Spinal cord (tissue), 10 donors: ENCODE measurements around the gene NUP42. TPM values are rescaled to one million over a fixed set of nuclear protein-coding genes. Genes with fewer than 3 reads are reported as not detected.
A peak's percentile ranks its signal among the peaks of the same experiment; 100 is the strongest.
"Not testable (repeated sequence)": the region's sequence is repeated elsewhere in the genome, so short reads cannot be mapped to it uniquely, and the experiment has no call there.

Source experiments
- DNase-seq, 6 donors: peaks; one replicate each; pipeline versions ENCODE4 v3.0.0 to v3.0.0-alpha.2; 2013 to 2015; ENCODE audit warnings: low spot score in 6 of 6, low read depth in 4 of 6
- H3K27ac ChIP-seq: one replicate; pipeline ENCODE4 v1.5.1; 2013; ENCODE audit warnings: low read depth, low read length, control low read depth
- H3K27me3 ChIP-seq: one replicate; pipeline ENCODE4 v1.6.1; 2013; ENCODE audit warnings: low read length; ENCODE audit not compliant: control insufficient read depth, insufficient read depth
- H3K36me3 ChIP-seq: one replicate; pipeline ENCODE4 v1.6.1; 2013; ENCODE audit warnings: low read length; ENCODE audit not compliant: control insufficient read depth, insufficient read depth
- H3K4me1 ChIP-seq: one replicate; pipeline ENCODE4 v1.6.1; 2013; ENCODE audit warnings: low read length; ENCODE audit not compliant: control insufficient read depth, insufficient read depth
- H3K4me3 ChIP-seq: one replicate; pipeline ENCODE4 v1.5.1; 2013; ENCODE audit warnings: low read depth, low read length, control low read depth
- H3K9me3 ChIP-seq: one replicate; pipeline ENCODE4 v1.6.1; 2013; ENCODE audit warnings: low read length; ENCODE audit not compliant: control insufficient read depth, insufficient read depth
- WGBS: methylation state at CpG from one replicate; pipeline ENCODE4 v1.1.5; 2013; ENCODE audit warnings: missing lambda C conversion rate; ENCODE audit not compliant: insufficient coverage; 5-methylcytosine and 5-hydroxymethylcytosine counted together
- polyA plus RNA-seq, 2 donors: library from polyadenylated mRNA; unstranded; fragments of 120-200 nt; gene quantifications; one replicate each; pipeline ENCODE4 v1.2.1, GENCODE V29; 2013; ENCODE audit not compliant: insufficient read length in 2 of 2
- total RNA-seq, 2 donors: library from RNA; depleted of rRNA in 1 of 2; stranded (reverse); fragments of 120-200 nt in 1 of 2; fragments of >200 nt in 1 of 2; gene quantifications; one replicate each; pipeline versions ENCODE4 v1.2.3 to v1.2.4, GENCODE V29; 2013 to 2014
- donor health status: healthy.

The NUP42 gene
- total and polyA plus RNA-seq, 4 donors: 57.0 to 83.6 (median 63.6) TPM

- H3K9me3 ChIP-seq: no peaks in the 10 kb centered on the region
- H3K27ac ChIP-seq: no peak overlapping the region
- no peaks in the 10 kb centered on the region for H3K4me1 ChIP-seq
- peaks cover 30% of the 10 kb centered on the region for H3K36me3 ChIP-seq
- no peak for DNase-seq
- 80% methylated on average over 1 of the region's 5 CpGs for WGBS
- no peaks in the 10 kb centered on the region for H3K27me3 ChIP-seq
- H3K4me3 ChIP-seq: no peak overlapping the region
These were observed 14.5 kb downstream of the NUP42 start for GRCh38 chr7:23196306-23196705.

GRCh38 chr7:23197745-23198144 is 15.9 kb downstream of the NUP42 start:
- DNase-seq, H3K4me3 ChIP-seq, H3K4me1 ChIP-seq, H3K27ac ChIP-seq, H3K27me3 ChIP-seq, H3K9me3 ChIP-seq: not testable (repeated sequence)
- 57% methylated on average over 1 of the region's 5 CpGs for WGBS
- peaks cover 37% of the 10 kb centered on the region for H3K36me3 ChIP-seq

DNA sequence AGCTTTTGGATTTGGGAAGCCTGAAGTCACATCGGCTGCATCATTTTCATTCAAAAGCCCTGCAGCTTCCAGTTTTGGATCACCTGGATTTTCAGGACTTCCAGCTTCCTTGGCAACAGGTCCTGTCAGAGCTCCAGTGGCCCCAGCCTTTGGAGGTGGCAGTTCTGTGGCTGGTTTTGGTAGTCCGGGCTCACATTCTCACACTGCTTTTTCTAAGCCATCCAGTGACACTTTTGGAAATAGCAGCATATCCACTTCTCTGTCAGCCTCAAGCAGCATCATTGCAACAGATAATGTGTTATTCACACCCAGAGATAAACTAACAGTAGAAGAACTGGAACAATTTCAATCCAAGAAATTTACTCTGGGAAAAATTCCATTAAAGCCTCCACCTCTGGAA is 18.5 kb downstream of the NUP42 start:
- no peaks in the 10 kb centered on the region for H3K9me3 ChIP-seq

DNA sequence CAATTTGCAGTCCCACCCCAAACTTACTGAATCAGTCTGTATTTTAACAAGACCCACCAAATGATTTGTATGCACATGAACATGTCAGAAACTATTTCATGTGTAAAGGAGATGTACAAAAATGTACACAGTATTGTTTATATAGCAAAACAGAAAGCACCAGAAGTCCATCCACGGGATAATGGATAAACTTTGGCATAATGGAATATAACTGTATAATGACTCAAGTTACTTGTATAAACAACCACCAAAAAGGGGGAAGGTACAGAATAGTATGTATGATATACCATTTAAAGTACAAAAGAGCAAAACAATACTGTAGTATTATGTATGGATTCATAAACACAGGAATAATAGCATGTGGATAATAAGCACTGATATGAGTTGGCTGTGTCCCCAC is 22.4 kb downstream of the NUP42 start:
- DNase-seq: no peak
- peaks cover 18% of the 10 kb centered on the region for H3K36me3 ChIP-seq
- no peak overlapping the region for H3K27ac ChIP-seq
- H3K9me3 ChIP-seq: no peaks in the 10 kb centered on the region
- H3K27me3 ChIP-seq: no peaks in the 10 kb centered on the region
- H3K4me3 ChIP-seq: no peak overlapping the region
- peaks cover 4% of the 10 kb centered on the region for H3K4me1 ChIP-seq
- WGBS: no CpG with 5 or more reads among the region's 1 CpG

More for the DNA sequence above, 18.5 kb downstream of the NUP42 start:
- H3K27me3 ChIP-seq: no peaks in the 10 kb centered on the region
- no peaks in the 10 kb centered on the region for H3K4me1 ChIP-seq
- H3K36me3 ChIP-seq: peaks cover 21% of the 10 kb centered on the region
- no peak overlapping the region for H3K27ac ChIP-seq
- WGBS: 100% methylated on average over 2 of the region's 2 CpGs
- H3K4me3 ChIP-seq: no peak overlapping the region
- no peak for DNase-seq

DNA sequence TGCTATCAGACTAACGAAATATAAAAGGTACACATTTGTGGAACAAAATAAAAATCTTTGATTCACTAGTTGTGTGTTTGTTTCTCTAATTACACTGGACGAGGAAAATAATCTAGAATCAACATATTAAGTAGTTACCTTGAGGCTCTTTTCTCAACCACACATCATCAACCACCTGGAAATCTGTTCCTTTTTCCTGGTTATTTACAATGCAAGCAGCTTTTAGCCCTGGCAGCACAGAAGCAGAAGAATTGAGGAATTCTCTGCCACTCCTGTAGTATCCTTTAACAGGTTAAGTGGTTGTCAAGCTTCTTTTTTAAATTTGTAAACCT is 23.7 kb downstream of the NUP42 start:
- H3K9me3 ChIP-seq: no peaks in the 10 kb centered on the region
- DNase-seq: peak in 1 of 6 donors; percentile 53
- no CpG with 5 or more reads among the region's 2 CpGs for WGBS
- no peak overlapping the region for H3K27ac ChIP-seq
- no peaks in the 10 kb centered on the region for H3K27me3 ChIP-seq
- peak overlapping the region; percentile 35 for H3K4me3 ChIP-seq
- H3K4me1 ChIP-seq: peaks cover 4% of the 10 kb centered on the region
- H3K36me3 ChIP-seq: peaks cover 9% of the 10 kb centered on the region

DNA sequence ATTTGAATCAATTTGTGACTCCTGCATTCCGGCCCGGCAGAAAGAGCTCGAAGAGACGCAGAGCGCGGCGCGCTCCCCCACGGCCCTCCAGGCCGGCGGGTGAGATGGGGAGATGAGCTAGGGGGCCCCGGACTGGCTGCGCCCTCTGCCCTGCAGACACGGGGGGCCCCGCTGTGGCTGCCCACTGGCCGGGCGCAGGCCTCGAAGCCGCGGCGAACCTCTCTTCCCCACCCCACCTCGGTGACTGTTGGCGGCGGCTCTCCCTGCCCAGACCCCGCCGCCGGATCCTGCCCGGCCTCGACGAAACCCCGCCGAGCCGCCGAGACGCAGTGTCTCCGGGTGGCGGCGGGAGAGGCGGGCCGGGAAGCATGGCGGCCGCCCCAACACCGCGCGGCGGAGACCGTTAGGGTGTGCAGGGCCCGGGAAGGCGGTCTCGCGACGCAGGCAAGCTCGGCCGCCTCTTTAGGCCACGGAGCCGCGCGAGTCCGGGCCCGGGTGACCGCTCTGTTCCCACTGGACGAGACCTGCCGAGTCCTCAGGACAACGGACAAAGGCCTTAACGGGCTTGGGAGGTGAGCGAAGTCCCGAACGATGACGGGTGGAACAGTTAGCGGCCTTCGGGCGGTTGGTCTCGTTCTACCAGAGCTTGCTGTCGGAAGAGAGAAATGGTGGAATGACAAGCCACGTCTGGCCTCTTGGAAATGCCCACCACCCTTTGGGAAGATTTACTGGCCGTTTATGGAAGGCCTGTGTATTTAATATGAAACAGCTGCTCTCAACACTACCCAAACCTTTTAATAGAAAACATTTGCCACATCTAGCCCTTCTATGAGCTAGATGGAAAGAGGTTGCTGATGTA is 24.3 kb downstream of the NUP42 start:
- Histone ChIP-seq H3K36me3 (peaks cover 9% of the 10 kb centered on the region), H3K4me1 (peaks cover 4% of the 10 kb centered on the region), H3K27me3 (no peaks in the 10 kb centered on the region), H3K4me3 (peak overlapping the region; percentile 35), H3K9me3 (no peaks in the 10 kb centered on the region), H3K27ac (peak overlapping the region; percentile 73)
- 23% methylated on average over 72 of the region's 76 CpGs for WGBS
- DNase-seq: peak in 2 of 6 donors; percentile 55 to 65

DNA sequence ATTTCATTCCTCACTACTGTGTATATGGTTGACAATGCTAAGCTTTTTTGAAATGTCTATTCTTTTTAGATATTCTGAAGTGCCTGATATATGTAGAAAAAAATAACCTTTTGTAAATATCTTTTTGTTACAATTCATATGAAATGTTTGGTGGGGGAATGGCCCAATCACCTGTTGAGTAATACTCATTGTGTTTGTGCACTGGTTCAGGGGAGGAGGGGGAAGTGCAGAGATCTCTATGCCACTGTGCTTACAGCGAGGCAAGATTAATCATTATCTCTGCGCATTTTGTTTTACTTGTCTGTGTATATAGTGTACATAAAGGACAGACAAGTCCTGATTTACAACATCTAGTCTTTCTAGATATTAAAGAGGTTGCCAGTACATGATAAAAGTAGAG is 25.2 kb downstream of the NUP42 start:
- no peak for DNase-seq
- peaks cover 4% of the 10 kb centered on the region for H3K4me1 ChIP-seq
- peak overlapping the region; percentile 73 for H3K27ac ChIP-seq
- H3K36me3 ChIP-seq: peaks cover under 1% of the 10 kb centered on the region
- WGBS: no CpG with 5 or more reads among the region's 2 CpGs
- no peak overlapping the region for H3K4me3 ChIP-seq
- no peaks in the 10 kb centered on the region for H3K27me3 ChIP-seq
- H3K9me3 ChIP-seq: no peaks in the 10 kb centered on the region

- Histone ChIP-seq H3K36me3 (no peaks in the 10 kb centered on the region), H3K27me3 (no peaks in the 10 kb centered on the region), H3K27ac (no peak overlapping the region), H3K4me1 (peaks cover 4% of the 10 kb centered on the region), H3K9me3 (no peaks in the 10 kb centered on the region), H3K4me3 (no peak overlapping the region)
- no peak for DNase-seq
- no CpG with 5 or more reads among the region's 3 CpGs for WGBS
These were observed 26.0 kb downstream of the NUP42 start for GRCh38 chr7:23207884-23208283.

DNA sequence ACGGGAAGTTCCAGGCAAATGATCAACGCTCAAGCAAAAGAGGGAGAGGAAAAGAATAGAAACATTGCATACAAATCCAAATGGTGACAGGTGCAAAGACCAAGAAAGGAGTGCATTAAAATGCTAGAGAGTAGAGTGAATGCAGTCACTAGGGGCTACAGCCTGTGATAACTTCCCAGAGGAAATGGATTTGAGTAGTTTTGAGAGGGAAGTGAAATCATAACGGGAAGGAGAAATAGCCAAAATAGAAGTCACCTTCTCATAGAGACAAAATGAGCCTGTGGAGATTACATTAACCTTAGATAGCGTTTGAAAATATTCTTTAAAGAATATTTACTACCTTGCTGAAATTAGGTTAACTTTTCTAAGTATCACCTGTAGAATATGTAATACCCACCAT is 26.5 kb downstream of the NUP42 start:
- no peaks in the 10 kb centered on the region for H3K27me3 ChIP-seq
- no CpG with 5 or more reads among the region's 4 CpGs for WGBS
- H3K27ac ChIP-seq: no peak overlapping the region
- H3K4me1 ChIP-seq: peaks cover 4% of the 10 kb centered on the region
- no peaks in the 10 kb centered on the region for H3K9me3 ChIP-seq
- H3K4me3 ChIP-seq: no peak overlapping the region
- H3K36me3 ChIP-seq: no peaks in the 10 kb centered on the region
- DNase-seq: no peak

GRCh38 chr7:23210506-23210905 is 28.7 kb downstream of the NUP42 start:
- no peak for DNase-seq
- no CpG with 5 or more reads among the region's 2 CpGs for whole genome bisulfite sequencing
- Histone ChIP-seq H3K27me3 (no peaks in the 10 kb centered on the region), H3K4me1 (peaks cover 4% of the 10 kb centered on the region), H3K4me3 (no peak overlapping the region), H3K9me3 (no peaks in the 10 kb centered on the region), H3K27ac (no peak overlapping the region), H3K36me3 (no peaks in the 10 kb centered on the region)
